GM12801 (cell line): Measurements from ENCODE around the gene BCAP31.

Experiments used
- CTCF ChIP-seq: IDR thresholded peaks from one replicate; pipeline ENCODE4 v1.5.1; 2011; ENCODE audit warnings: control low read depth; ENCODE audit not compliant: insufficient read length; ENCODE audit errors: extremely low read depth

Gene BCAP31

GRCh38 chrX:153723351-153724251 lies 586 bp downstream of the BCAP31 start:
- TF ChIP-seq CTCF = no peak

- TF ChIP-seq CTCF = no peak
Observed at GRCh38 chrX:153722704-153723350, 1.4 kb downstream of the BCAP31 start.

- no peak for TF ChIP-seq CTCF
Observed at GRCh38 chrX:153719701-153720100, 4.5 kb downstream of the BCAP31 start.

GRCh38 chrX:153719238-153719637 lies 4.9 kb downstream of the BCAP31 start:
- TF ChIP-seq CTCF = no peak

- TF ChIP-seq CTCF = no peak
Observed at GRCh38 chrX:153717445-153717844, 6.7 kb downstream of the BCAP31 start.

- no peak for TF ChIP-seq CTCF
Observed at GRCh38 chrX:153714256-153714655, 9.9 kb downstream of the BCAP31 start.

- TF ChIP-seq CTCF = no peak
Observed at GRCh38 chrX:153709726-153710674, 14.2 kb downstream of the BCAP31 start.
